Mesenchymal stem cell (in vitro differentiated cells and primary cell): ENCODE measurements around the gene NOL4L.

Source experiments
- DNase-seq: peaks from one replicate; pipeline ENCODE4 v3.0.0-alpha.2; 2013
- H2AFZ ChIP-seq: one replicate; pipeline ENCODE4 v1.6.1; 2013; ENCODE audit warnings: low read depth, mild to moderate bottlenecking, control low read depth, inconsistent platforms, low read length, moderate library complexity
- H2AK5ac ChIP-seq: 2 replicates; pipeline ENCODE4 v1.6.1; 2013; ENCODE audit warnings: low read length, moderate library complexity, mild to moderate bottlenecking, inconsistent platforms; ENCODE audit not compliant: severe bottlenecking
- H2BK120ac ChIP-seq: one replicate; pipeline ENCODE4 v1.6.1; 2013; ENCODE audit warnings: low read depth, mild to moderate bottlenecking, inconsistent platforms, low read length, moderate library complexity
- H2BK12ac ChIP-seq, 2 experiments: one replicate each; pipeline ENCODE4 v1.6.1; 2013; ENCODE audit warnings: inconsistent platforms in 2 of 2, low read length in 2 of 2, mild to moderate bottlenecking in 2 of 2, moderate library complexity in 2 of 2, control low read depth in 1 of 2
- H2BK15ac ChIP-seq: one replicate; pipeline ENCODE4 v1.6.1; 2013; ENCODE audit warnings: mild to moderate bottlenecking, low read depth, inconsistent platforms; ENCODE audit not compliant: poor library complexity, severe bottlenecking
- H2BK5ac ChIP-seq: 2 replicates; pipeline ENCODE4 v1.6.1; 2013; ENCODE audit warnings: low read depth, mild to moderate bottlenecking, low read length, control low read depth, inconsistent platforms; ENCODE audit not compliant: poor library complexity, severe bottlenecking
- H3K14ac ChIP-seq, 2 experiments: one replicate each; pipeline ENCODE4 v1.6.1; 2013; ENCODE audit warnings: inconsistent platforms in 2 of 2, low read length in 2 of 2, control low read depth in 1 of 2, mild to moderate bottlenecking in 1 of 2, moderate library complexity in 1 of 2
- H3K18ac ChIP-seq, 2 experiments: one replicate each; pipeline ENCODE4 v1.6.1; 2013; ENCODE audit warnings: inconsistent platforms in 2 of 2, low read length in 2 of 2, control low read depth in 1 of 2, low read depth in 1 of 2, mild to moderate bottlenecking in 1 of 2
- H3K23ac ChIP-seq, 2 experiments: one replicate each; pipeline ENCODE4 v1.6.1; 2013; ENCODE audit warnings: inconsistent platforms in 2 of 2, low read length in 2 of 2, mild to moderate bottlenecking in 2 of 2, moderate library complexity in 2 of 2, control low read depth in 1 of 2
- H3K27ac ChIP-seq: 2 replicates; pipeline ENCODE4 v1.5.1; 2013; ENCODE audit warnings: mild to moderate bottlenecking, moderate library complexity, low read length, control low read depth, inconsistent platforms; ENCODE audit not compliant: poor library complexity, severe bottlenecking
- H3K27me3 ChIP-seq, 2 experiments: 2 replicates each; pipeline versions ENCODE4 v1.6.1 to v1.7.0; 2013; ENCODE audit warnings: low read length in 2 of 2, mild to moderate bottlenecking in 2 of 2, moderate library complexity in 2 of 2, control low read depth in 1 of 2, inconsistent platforms in 1 of 2; ENCODE audit not compliant: control insufficient read depth in 1 of 2, insufficient read depth in 1 of 2
- H3K36me3 ChIP-seq, 2 experiments: 2 replicates each; pipeline versions ENCODE4 v1.6.1 to v1.7.0; 2013; ENCODE audit warnings: low read length in 2 of 2, control low read depth in 1 of 2, inconsistent platforms in 1 of 2, low read depth in 1 of 2, mild to moderate bottlenecking in 1 of 2; ENCODE audit not compliant: insufficient read depth in 2 of 2, control insufficient read depth in 1 of 2
- H3K4ac ChIP-seq, 2 experiments: one replicate each; pipeline ENCODE4 v1.6.1; 2013; ENCODE audit warnings: inconsistent platforms in 2 of 2, low read length in 2 of 2, mild to moderate bottlenecking in 2 of 2, moderate library complexity in 2 of 2, control low read depth in 1 of 2, low read depth in 1 of 2
- H3K4me1 ChIP-seq: 2 replicates; pipeline ENCODE4 v1.6.1; 2013; ENCODE audit warnings: low read depth, low read length, control low read depth; ENCODE audit not compliant: control insufficient read depth, insufficient read depth
- H3K4me2 ChIP-seq: 2 replicates; pipeline ENCODE4 v1.6.1; 2013; ENCODE audit warnings: low read length, mild to moderate bottlenecking, inconsistent platforms; ENCODE audit not compliant: poor library complexity, severe bottlenecking
- H3K4me3 ChIP-seq, 2 experiments: 2 replicates each; pipeline versions ENCODE4 v1.5.1 to v1.7.0; 2013; ENCODE audit warnings: low read length in 2 of 2, mild to moderate bottlenecking in 2 of 2, control low read depth in 1 of 2, low read depth in 1 of 2; ENCODE audit not compliant: insufficient read depth in 1 of 2
- H3K79me1 ChIP-seq: replicated peaks from 2 replicates; pipeline ENCODE4 v1.6.1; 2013; ENCODE audit warnings: mild to moderate bottlenecking, control low read depth, low read length, inconsistent platforms; ENCODE audit not compliant: poor library complexity, severe bottlenecking
- H3K9ac ChIP-seq: 2 replicates; pipeline ENCODE4 v1.7.0; 2013; ENCODE audit warnings: mild to moderate bottlenecking, low read length, moderate library complexity
- H3K9me3 ChIP-seq: 2 replicates; pipeline ENCODE4 v1.7.0; 2013; ENCODE audit warnings: mild to moderate bottlenecking, low read length; ENCODE audit not compliant: control insufficient read depth
- H4K8ac ChIP-seq: one replicate; pipeline ENCODE4 v1.6.1; 2013; ENCODE audit warnings: inconsistent platforms, mild to moderate bottlenecking, low read length, moderate library complexity
- H4K91ac ChIP-seq: one replicate; pipeline ENCODE4 v1.6.1; 2013; ENCODE audit warnings: mild to moderate bottlenecking, low read length, inconsistent platforms
- WGBS: methylation state at CpG from one replicate; pipeline ENCODE4 v1.1.7; 2013; ENCODE audit warnings: mixed read lengths; 5-methylcytosine and 5-hydroxymethylcytosine counted together

The NOL4L gene

DNA sequence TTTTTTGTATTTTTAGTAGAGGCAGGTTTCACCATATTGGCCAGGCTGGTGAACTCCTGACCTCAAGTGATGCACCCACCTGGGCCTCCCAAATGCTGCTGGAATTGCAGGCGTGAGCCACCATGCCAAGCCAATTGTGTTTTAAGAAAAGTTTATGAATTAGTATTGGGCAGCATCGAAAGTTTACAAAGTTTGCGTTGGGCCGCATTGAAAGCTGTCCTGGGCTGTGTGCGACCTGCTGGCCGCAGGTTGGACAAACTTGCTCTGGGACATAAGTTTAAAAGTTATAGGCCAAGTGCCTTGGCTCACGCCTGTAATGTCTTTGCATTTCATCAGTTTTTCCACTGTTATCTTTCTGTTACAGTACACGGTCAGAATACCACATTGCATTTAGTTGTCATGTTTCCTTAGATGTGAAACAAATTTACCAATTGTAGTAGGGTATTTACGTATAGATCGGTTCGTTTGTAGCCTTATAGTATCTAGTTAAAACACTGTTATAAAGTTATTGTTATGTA, 187.5 kb downstream of the NOL4L start:
- Histone ChIP-seq H2AK5ac (no peak overlapping the region), H3K79me1 (peaks cover 13% of the 10 kb centered on the region), H3K9ac (no peak overlapping the region), H3K9me3 (no peaks in the 10 kb centered on the region), H3K4me1 (peaks cover 5% of the 10 kb centered on the region), H2BK5ac (no peak overlapping the region), H3K4ac (no peak overlapping the region), H2BK12ac (no peak overlapping the region), H3K27me3 (no peaks in the 10 kb centered on the region), H3K27ac (no peak overlapping the region), H4K8ac (no peak overlapping the region), H3K18ac (no peak overlapping the region), H3K4me2 (no peak overlapping the region), H2BK120ac (no peak overlapping the region), H3K23ac (no peak overlapping the region), H2AFZ (no peak overlapping the region), H2BK15ac (no peak overlapping the region), H4K91ac (no peak overlapping the region), H3K4me3 (no peak overlapping the region), H3K14ac (peak overlapping the region in 1 of 2 experiments; percentile 60), H3K36me3 (peaks cover 19 to 22% of the 10 kb centered on the region in 2 experiments)
- WGBS = 98% methylated on average over 7 of the region's 11 CpGs
- no peak for DNase-seq

DNA sequence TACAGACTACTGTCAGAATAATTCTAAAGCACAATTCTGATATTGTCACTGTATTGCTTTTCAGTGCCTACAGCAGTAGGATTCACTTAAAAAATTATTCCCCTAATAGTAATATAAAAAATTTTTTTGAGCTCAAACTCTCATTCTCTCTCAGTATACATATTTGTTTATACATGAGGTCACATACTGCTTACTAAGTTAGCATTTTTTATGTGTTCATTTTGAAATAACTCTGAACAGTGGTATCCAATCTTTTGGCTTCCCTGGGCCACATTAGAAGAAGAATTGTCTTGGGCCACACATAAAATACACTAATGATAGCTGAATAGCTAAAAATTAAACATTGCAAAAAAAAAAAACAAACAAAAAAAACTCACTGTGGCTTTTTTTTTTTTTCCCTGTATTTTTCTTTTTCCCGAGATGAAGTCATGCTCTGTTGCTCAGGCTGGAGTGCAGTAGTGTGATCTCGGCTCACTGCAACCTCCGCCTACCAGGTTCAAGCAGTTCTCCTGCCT, 188.4 kb downstream of the NOL4L start:
- 89% methylated on average over 3 of the region's 3 CpGs for WGBS
- H2BK5ac ChIP-seq = no peak overlapping the region
- H3K36me3 ChIP-seq = peaks cover 18 to 23% of the 10 kb centered on the region in 2 experiments
- H3K4ac ChIP-seq = no peak overlapping the region
- H2AK5ac ChIP-seq = no peak overlapping the region
- H3K18ac ChIP-seq = no peak overlapping the region
- H3K27ac ChIP-seq = no peak overlapping the region
- no peaks in the 10 kb centered on the region for H3K27me3 ChIP-seq
- H3K23ac ChIP-seq = no peak overlapping the region
- H4K8ac ChIP-seq = no peak overlapping the region
- H2AFZ ChIP-seq = no peak overlapping the region
- H2BK120ac ChIP-seq = no peak overlapping the region
- H2BK12ac ChIP-seq = no peak overlapping the region
- no peak overlapping the region for H3K14ac ChIP-seq
- H2BK15ac ChIP-seq = no peak overlapping the region
- H3K9me3 ChIP-seq = no peaks in the 10 kb centered on the region
- H3K79me1 ChIP-seq = peaks cover 13% of the 10 kb centered on the region
- H3K9ac ChIP-seq = peak overlapping the region; percentile 18
- no peak overlapping the region for H3K4me2 ChIP-seq
- H3K4me3 ChIP-seq = no peak overlapping the region
- peak; percentile 45 for DNase-seq
- H3K4me1 ChIP-seq = peaks cover 5% of the 10 kb centered on the region
- H4K91ac ChIP-seq = no peak overlapping the region

DNA sequence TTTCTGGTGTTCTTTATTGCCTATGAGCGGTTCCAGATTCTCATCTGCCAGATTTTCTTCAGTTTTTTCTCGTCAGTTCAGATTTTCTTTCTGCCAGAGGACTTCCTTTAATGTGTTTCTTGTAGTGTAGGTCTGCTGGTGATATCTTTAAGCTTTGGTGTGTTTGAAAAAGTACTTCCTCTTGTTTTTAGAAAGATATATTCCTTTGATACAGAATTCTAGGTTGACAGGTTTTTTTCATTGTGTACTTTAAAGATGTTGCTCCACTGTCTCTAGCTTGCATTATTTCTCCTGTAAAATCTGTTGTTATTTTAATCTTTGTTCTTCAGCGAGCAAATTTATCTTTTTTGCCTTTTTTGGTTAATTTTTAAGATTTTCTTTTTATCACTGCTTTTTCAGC, 190.1 kb downstream of the NOL4L start:
- Histone ChIP-seq H3K9me3 (no peaks in the 10 kb centered on the region), H3K23ac (no peak overlapping the region)
- 100% methylated on average over 2 of the region's 3 CpGs for WGBS

More for the DNA sequence above, 190.1 kb downstream of the NOL4L start:
- Histone ChIP-seq H2BK5ac (no peak overlapping the region), H2BK12ac (no peak overlapping the region), H3K4me2 (no peak overlapping the region), H2AFZ (no peak overlapping the region), H3K4me1 (peaks cover 5% of the 10 kb centered on the region), H2BK15ac (no peak overlapping the region), H2BK120ac (no peak overlapping the region), H3K27ac (no peak overlapping the region), H4K8ac (no peak overlapping the region), H2AK5ac (no peak overlapping the region), H3K36me3 (peaks cover 18 to 26% of the 10 kb centered on the region in 2 experiments), H3K18ac (no peak overlapping the region), H3K4me3 (no peak overlapping the region), H4K91ac (no peak overlapping the region), H3K79me1 (peaks cover 6% of the 10 kb centered on the region), H3K27me3 (no peaks in the 10 kb centered on the region), H3K14ac (no peak overlapping the region), H3K9ac (no peak overlapping the region), H3K4ac (no peak overlapping the region)
- no peak for DNase-seq
